SK-MEL-5 (cell line): ENCODE results near the gene SYNE1. TPM values are rescaled to one million over a fixed set of nuclear protein-coding genes. Genes with fewer than 3 reads are reported as not detected.
A peak's percentile ranks its signal among the peaks of the same experiment; 100 is the strongest.

ENCODE experiments used
- DNase-seq: peaks from one replicate; pipeline ENCODE4 v3.0.0-alpha.2; 2016; ENCODE audit warnings: low read depth, low spot score
- in situ Hi-C: cut with HindIII; loops from 2 replicates; pipeline ENCODE4 v1.10.0; 2016; ENCODE audit warnings: low sequenced_read_pairs, high pct_unique_total_duplicates, low pct_unique_long_range_greater_than_20kb
- total RNA-seq: library from RNA; depleted of rRNA; stranded (reverse); fragments of >200 nt; shearing (Covaris generic); gene quantifications from 2 replicates; pipeline ENCODE4 v1.2.3, GENCODE V29; 2014

Gene SYNE1
- total RNA-seq, 1 experiment from 2014 or later = 25.5 TPM

DNA sequence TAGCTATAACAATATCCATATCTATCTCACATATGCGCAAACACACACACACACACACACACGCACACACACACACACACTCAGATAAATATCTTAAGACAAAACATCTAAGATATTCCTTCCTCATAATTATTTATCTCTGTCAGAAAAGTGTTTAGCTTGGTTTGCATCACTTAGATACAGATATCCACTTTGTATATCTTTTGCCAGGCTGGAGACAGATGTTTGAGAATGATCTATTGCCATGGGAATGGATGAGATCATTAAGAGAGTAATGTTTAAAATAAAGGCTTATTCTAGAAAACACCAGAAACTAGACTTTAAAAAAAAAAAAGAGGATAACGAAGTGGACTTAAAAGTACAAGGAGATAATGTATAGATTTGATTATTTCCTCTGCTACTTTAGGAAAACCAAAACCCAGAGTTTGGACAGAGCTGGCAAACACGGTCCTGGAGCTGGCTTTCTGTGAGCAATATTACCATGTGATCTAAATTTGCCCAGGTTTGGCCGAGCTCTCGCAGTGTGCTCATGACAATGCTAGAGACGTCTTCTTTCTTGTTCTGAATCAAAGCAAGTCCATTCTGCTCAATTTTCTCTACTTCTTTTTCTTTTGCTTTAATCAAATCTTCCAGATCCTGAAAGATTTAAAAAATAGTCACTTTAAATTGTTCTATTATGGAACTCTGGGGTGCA lies 411.8 kb downstream of the SYNE1 start:
- DNase-seq = no peak
- in situ Hi-C loops = no loop called here

GRCh38 chr6:152223636-152224035 lies 413.5 kb downstream of the SYNE1 start:
- no peak for DNase-seq
- in situ Hi-C loops = no loop called here

GRCh38 chr6:152221806-152222628 lies 415.1 kb downstream of the SYNE1 start:
- no peak for DNase-seq
- in situ Hi-C loops = no loop called here

- in situ Hi-C loops = no loop called here
- no peak for DNase-seq
These were observed 416.4 kb downstream of the SYNE1 start for GRCh38 chr6:152220786-152221185.

- in situ Hi-C loops = no loop called here
- peak; percentile 3 for DNase-seq
These were observed 418.3 kb downstream of the SYNE1 start for GRCh38 chr6:152218887-152219286.

DNA sequence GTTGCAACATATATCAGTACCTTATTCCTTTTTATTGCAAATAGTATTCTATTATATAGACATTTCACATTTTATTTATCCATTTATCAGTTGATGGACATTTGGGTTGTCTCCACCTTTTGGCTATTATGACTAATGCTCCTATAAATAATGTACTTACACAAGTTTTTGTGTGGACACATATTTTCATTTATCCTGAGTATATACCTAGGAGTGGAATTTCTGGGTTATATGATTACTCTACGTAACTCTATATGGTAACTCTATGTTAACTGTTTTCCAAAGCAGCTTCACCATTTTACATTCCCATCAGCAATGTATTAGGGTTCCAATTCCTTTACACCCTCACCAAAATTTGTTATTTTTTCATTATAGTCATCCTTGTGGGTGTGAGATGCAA lies 424.7 kb downstream of the SYNE1 start:
- DNase-seq = no peak
- in situ Hi-C loops = no loop called here

GRCh38 chr6:152209211-152209610 lies 428.0 kb downstream of the SYNE1 start:
- no peak for DNase-seq
- in situ Hi-C loops = no loop called here

DNA sequence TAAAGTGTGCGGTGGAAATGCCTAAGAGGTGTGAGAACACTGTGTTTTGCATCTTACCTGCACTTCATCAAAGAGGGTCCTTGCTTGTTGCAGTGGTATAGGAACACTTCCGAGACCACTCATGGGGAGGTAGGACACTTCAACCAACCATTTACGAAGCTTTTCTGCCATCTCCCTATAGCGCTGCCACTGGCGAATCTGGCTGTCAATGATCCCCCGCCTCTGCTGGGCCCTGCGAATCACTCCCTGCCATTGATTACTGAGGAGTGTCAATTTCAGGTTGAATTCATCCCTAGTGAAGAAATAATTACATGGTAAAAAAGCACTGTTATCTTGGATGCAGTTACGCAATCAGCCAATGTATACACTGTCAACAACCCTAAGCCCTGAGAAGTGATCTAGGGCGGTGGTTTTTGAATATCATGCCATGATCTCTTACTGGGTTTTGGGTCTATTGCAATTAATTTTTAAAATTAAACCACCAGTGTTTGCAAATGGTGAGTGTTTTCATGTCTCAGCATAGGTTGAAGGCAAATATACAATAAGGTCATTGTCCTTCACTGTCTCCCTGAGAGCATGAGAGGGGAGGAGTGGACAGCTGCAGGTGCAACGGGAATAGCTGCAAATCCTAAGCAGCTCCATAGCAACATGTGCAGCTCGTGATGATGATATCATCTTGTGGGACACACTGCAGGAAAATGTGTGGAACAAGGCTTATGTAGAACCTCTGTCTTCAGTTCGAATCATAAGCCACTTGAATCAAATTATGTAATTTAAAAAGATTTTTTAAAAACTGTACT lies 429.0 kb downstream of the SYNE1 start:
- in situ Hi-C loops = no loop called here
- DNase-seq = no peak

DNA sequence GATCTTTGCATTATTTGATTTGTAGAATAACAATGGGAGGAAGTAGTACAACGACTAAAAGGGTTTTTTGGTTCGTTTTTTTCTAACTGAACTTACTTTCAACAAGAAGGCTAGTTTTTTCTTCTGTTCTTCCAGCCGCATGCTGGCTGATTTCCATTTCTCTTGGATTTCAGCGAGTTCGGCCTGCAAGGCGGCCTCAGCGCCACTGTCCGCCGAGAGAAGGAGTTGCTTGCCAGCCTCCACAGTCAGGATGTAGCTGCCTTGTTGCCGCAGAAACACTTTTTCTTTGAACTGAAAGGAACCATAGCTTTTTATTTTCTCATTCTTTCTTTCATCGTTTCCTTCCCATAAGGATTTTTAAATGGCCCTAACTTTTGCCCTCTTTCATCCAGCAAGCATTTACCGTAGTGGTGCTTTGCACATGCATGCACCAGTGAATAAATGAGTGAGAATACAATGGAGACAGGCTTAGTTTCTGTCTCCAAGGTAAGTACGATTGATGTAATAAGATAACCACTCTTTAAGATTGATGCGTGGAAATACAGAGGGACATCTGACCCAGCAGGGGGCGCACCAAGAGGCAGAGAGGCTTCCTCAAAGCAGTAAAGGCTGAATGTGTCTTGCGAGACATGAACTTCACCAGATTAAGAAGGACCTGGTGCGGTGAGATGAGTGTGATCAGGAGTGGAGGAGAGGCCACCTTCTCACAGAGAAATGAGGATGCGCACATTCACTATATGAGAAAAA lies 430.9 kb downstream of the SYNE1 start:
- peak; percentile 67 for DNase-seq
- in situ Hi-C loops = no loop called here

GRCh38 chr6:152204591-152204990 lies 432.6 kb downstream of the SYNE1 start:
- DNase-seq = no peak
- in situ Hi-C loops = no loop called here

- DNase-seq = no peak
- in situ Hi-C loops = no loop called here
These were observed 436.0 kb downstream of the SYNE1 start for GRCh38 chr6:152201120-152201519.

DNA sequence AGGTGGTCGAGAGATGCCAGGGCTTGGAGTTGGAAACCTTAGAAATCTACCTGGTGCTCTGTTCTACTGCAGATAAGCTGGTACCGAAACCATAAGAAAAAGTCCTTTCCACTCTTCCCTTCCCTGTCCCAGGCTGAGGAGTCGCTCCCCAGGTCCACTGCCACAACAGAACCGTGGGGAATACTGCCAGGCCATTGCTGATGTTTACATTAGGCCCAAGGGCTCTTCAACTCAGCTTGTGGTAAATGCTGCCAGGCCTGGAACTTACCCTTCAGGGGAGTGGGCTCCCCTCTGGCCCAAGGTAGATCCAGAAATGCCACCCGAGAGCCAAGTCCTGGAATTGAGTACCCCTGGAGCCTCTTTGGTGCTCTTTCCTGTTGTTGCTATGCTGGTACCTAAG lies 441.3 kb downstream of the SYNE1 start:
- no peak for DNase-seq
- in situ Hi-C loops = no loop called here

DNA sequence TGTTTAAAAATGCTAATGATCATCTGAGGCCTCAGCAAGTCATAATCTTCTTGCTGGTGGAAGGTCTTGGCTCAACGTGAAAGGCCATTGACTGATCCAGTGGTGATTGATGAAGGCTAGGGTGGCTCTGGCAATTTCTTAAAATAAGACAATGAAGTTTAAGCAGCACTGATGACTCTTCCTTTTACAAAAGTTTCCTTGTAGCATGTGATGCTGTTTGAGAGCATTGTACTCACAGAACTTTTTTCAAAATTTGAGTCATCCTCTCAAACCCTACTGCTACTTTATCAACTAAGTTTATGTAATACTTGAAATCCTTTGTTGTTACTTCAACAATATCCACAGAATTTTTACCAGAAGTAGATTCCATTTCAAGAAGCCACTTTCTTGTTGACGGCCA lies 447.4 kb downstream of the SYNE1 start:
- in situ Hi-C loops = no loop called here
- no peak for DNase-seq

DNA sequence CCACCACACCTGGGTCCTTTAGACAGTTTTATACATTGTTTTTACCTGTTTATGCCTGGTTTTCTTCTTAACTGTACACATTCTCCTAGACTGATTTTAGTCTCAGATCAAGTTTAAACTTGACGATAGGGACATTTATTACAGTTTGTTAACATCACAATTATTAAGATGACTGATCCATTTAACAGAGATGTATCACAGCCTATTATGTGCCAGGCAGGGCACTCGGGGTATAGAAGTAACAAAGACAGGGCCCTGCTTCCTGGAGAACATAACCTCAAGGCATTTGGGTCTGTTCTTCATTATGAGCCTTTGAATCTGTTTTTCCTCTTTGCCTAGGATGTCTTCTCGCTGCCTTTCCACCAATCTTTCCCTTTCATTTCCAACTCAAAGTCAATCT lies 449.2 kb downstream of the SYNE1 start:
- in situ Hi-C loops = no loop called here
- no peak for DNase-seq

GRCh38 chr6:152186840-152187239 lies 450.3 kb downstream of the SYNE1 start:
- in situ Hi-C loops = no loop called here
- DNase-seq = no peak

GRCh38 chr6:152184917-152185574 lies 452.1 kb downstream of the SYNE1 start:
- no peak for DNase-seq
- in situ Hi-C loops = no loop called here

GRCh38 chr6:152184573-152184916 lies 452.6 kb downstream of the SYNE1 start:
- no peak for DNase-seq
- in situ Hi-C loops = no loop called here
